Astrocyte of the spinal cord (primary cell): Measurements from ENCODE around the gene THSD1.
"Not testable (repeated sequence)": the region's sequence is repeated elsewhere in the genome, so short reads cannot be mapped to it uniquely, and the experiment has no call there.

Experiments
- DNase-seq: peaks from one replicate; pipeline ENCODE4 v3.0.0; 2011; ENCODE audit warnings: low read depth, low spot score
- H3K4me3 ChIP-seq: 2 replicates; pipeline ENCODE4 v1.5.1; 2011; ENCODE audit warnings: low read depth, mild to moderate bottlenecking, low read length, moderate library complexity
- in situ Hi-C: cut with HindIII; loops from 2 replicates; pipeline ENCODE4 v1.10.0; 2017; ENCODE audit warnings: low sequenced_read_pairs
- TF ChIP-seq, protein P1 (sequence below): IDR thresholded peaks from 2 replicates; pipeline ENCODE4 v1.5.1; 2012; ENCODE audit warnings: low read depth, mild to moderate bottlenecking, low read length, inconsistent platforms

THSD1 gene

DNA sequence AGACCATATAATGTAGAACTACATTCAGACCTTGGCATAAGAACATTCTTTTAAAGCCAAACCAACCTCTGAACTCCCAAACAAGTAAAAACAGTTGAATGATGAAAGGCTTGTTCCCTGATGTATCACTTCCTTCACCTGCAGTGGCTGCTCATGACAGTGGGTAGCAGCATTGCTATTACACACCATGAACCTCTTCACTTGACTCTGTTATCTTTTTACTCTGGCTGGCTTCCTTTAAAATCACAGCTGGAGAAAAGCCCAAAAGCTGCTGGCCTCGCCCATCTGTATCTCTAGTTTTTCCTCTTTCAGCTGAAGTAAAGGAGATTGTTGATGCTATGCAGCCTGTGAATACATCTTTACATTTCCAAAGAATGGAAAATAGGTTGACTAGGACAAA is 22.6 kb downstream of the THSD1 start:
- TF ChIP-seq, protein P1, sequence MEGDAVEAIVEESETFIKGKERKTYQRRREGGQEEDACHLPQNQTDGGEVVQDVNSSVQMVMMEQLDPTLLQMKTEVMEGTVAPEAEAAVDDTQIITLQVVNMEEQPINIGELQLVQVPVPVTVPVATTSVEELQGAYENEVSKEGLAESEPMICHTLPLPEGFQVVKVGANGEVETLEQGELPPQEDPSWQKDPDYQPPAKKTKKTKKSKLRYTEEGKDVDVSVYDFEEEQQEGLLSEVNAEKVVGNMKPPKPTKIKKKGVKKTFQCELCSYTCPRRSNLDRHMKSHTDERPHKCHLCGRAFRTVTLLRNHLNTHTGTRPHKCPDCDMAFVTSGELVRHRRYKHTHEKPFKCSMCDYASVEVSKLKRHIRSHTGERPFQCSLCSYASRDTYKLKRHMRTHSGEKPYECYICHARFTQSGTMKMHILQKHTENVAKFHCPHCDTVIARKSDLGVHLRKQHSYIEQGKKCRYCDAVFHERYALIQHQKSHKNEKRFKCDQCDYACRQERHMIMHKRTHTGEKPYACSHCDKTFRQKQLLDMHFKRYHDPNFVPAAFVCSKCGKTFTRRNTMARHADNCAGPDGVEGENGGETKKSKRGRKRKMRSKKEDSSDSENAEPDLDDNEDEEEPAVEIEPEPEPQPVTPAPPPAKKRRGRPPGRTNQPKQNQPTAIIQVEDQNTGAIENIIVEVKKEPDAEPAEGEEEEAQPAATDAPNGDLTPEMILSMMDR = no peak

DNA sequence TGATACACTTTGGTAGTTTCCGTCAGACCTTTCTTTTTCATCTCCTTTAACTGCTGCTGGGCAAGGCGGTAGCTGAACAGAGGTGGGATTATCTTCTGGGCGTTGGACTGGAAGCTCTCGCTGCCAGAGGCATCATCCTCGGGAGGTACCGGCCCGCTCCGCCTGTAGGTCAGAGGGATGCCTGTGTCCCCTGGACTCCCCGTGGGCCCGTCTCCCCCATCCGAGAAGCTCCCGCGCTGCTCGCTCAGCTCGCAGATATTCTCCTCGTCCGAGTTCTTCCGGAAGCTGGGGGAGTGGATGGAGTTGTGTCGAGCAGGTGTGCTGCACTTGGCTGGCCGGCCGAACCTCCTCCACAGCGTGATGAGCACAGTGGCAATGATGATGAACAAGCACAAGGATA is 27.7 kb downstream of the THSD1 start:
- in situ Hi-C loops = no loop called here
- no peak for DNase-seq
- no peak overlapping the region for H3K4me3 ChIP-seq
- TF ChIP-seq, protein P1 = no peak

More for the DNA sequence above, 22.6 kb downstream of the THSD1 start:
- DNase-seq = no peak
- H3K4me3 ChIP-seq = no peak overlapping the region
- in situ Hi-C loops = no loop called here

DNA sequence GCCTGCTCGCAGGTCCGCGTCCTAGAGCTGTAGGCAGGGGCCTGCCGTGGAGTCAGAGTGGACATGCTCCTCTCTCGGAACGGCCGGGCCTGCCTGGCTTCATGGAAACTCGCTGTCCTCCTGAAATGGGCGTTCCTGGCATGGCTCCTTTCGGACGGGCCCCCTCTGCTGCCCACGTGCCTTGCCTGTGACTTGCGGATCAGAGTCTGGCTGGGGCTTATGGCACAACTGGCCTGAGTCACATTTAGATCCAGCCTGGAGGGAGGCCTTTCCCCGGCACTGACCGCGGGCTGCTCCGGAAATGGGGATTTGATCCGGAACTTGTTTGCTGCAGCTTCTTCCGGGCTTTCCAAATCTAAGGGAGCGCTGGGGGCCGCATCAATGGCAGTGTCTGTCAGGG is 28.1 kb downstream of the THSD1 start:
- TF ChIP-seq, protein P1 = no peak
- in situ Hi-C loops = no loop called here
- no peak for DNase-seq
- no peak overlapping the region for H3K4me3 ChIP-seq

DNA sequence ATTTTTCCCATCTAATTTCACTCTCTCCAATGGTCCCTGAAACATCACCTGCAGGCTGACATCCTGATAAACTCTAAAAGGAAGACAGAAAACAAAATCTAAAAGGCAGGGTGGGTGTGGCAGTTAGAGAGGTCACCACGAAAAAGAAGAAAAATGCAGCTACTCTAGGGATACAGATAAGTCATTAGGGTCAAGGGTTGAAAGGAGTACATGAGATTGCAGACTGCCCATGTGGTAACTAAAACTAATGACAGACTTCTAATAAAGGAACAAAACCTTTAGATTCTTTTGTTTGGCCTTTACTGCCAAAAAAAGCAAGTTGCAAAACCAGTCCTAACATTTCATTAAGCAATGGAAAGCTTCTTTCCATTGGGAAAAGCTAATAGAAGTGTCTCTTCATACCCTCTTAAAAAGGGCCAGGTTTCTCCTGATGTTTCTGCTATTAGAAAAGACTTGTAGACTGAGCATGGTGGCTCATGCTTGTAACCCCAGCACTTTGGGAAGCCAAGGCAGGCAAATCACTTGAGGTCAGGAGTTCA is 31.0 kb downstream of the THSD1 start:
- in situ Hi-C loops = no loop called here
- TF ChIP-seq, protein P1 = no peak
- DNase-seq = no peak
- H3K4me3 ChIP-seq = no peak overlapping the region

DNA sequence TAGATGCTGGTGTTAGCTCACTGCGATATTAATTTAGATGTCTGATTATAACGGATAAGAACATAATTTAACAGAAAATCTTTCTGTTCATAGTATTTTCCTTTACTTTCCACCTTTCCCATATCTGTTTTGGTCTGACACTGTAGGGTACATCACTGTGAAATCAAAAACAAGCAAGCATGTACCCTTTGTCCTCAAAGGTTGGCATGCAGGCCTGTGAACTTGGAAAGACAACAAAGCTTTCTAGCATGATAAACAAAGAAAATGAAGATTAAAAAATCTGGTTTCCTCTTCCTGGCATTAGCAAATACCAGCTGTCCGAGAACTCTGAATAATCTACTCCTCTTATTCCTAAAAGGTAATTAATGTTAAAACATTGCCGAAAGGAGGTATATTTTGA is 31.6 kb downstream of the THSD1 start:
- no peak overlapping the region for H3K4me3 ChIP-seq
- in situ Hi-C loops = no loop called here
- TF ChIP-seq, protein P1 = no peak
- DNase-seq = no peak

DNA sequence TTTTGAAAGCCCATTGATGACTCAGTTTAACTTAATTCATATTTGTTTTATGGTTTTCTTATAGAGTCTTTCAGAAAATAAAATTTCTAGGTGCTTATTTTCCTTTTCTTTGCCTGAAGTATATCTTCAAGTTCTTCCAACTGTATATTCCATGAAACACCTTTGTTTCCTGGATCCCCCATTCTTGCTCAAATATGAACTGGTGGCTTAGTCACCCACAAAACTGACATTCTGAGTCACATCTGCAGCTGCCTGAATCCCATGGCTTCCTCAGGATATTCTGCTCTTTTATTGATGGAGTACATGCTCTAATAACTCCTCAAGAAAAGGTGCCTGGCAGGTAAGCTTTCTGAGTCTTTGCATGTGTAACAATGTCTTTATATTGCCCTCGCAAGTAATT is 32.7 kb downstream of the THSD1 start:
- in situ Hi-C loops, H3K4me3 ChIP-seq, DNase-seq: not testable (repeated sequence)

DNA sequence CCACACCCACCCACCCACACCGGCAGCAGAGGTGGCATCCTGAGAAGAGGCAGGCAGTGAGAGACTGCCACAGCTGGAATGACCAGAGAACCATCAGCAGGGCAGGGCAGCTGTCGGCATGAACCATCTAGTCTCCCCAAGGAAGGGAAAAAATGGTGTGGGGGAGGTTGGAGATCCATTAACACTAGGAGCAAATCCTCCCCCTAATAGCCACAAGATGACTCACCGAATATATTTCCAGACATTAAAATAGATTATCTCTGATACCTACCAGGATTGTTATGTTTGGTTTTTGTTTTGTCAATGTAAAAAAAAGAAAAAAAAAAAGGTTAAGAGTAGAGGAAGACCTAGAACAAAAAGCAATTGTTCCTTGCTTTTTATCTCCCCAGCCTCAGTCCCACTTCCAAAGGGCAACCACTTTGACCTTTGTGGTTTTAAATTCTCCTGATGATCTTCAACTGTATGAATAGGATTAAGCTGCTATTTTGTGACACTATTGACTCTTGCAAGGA is 34.2 kb downstream of the THSD1 start:
- DNase-seq = peak; percentile 70

More for the DNA sequence above, 34.2 kb downstream of the THSD1 start:
- TF ChIP-seq, protein P1 = no peak
- in situ Hi-C loops = no loop called here
- H3K4me3 ChIP-seq = no peak overlapping the region
